ENCODE data around the gene SOHLH1. TPM values are rescaled to one million over a fixed set of nuclear protein-coding genes. Genes with fewer than 3 reads are reported as not detected.
A peak's percentile ranks its signal among the peaks of the same experiment; 100 is the strongest.

Gene SOHLH1
- polyA plus RNA-seq, 1 experiment: not detected

- no peak for DNase-seq (ENCODE audit: low read depth)
- no peak for TF ChIP-seq CTCF (IDR thresholded peaks at IDR 0.05; ENCODE audit: insufficient read depth, low read depth, low read length)
- no peak overlapping the region for H3K4me3 ChIP-seq (ENCODE audit: low read depth, low read length)
- ChIA-PET CTCF (no interaction called here), POLR2A (no interaction called here)
- no peaks in the 10 kb centered on the region for H3K36me3 ChIP-seq (ENCODE audit: control insufficient read depth, insufficient read depth, low read length)
- peaks cover 3% of the 10 kb centered on the region; the same call in 1 of the 2 replicates for H3K27me3 ChIP-seq (ENCODE audit: control insufficient read depth, insufficient read depth, low read length)
Observed at GRCh38 chr9:135706288-135706687, 7.0 kb upstream of the SOHLH1 start.

- H3K4me3 ChIP-seq (ENCODE audit: low read depth, low read length): no peak overlapping the region
- peaks cover 3% of the 10 kb centered on the region; the same call in 1 of the 2 replicates for H3K27me3 ChIP-seq (ENCODE audit: control insufficient read depth, insufficient read depth, low read length)
- DNase-seq (ENCODE audit: low read depth): no peak
- H3K36me3 ChIP-seq (ENCODE audit: control insufficient read depth, insufficient read depth, low read length): no peaks in the 10 kb centered on the region
- CTCF ChIA-PET: no interaction called here
- POLR2A ChIA-PET: no interaction called here
- no peak for TF ChIP-seq CTCF (IDR thresholded peaks at IDR 0.05; ENCODE audit: insufficient read depth, low read depth, low read length)
Observed at GRCh38 chr9:135705376-135705775, 6.1 kb upstream of the SOHLH1 start.

GRCh38 chr9:135704483-135704882 lies 5.2 kb upstream of the SOHLH1 start:
- POLR2A ChIA-PET: no interaction called here
- no peak for TF ChIP-seq CTCF (IDR thresholded peaks at IDR 0.05; ENCODE audit: insufficient read depth, low read depth, low read length)
- CTCF ChIA-PET: no interaction called here
- DNase-seq (ENCODE audit: low read depth): no peak
- no peaks in the 10 kb centered on the region for H3K36me3 ChIP-seq (ENCODE audit: control insufficient read depth, insufficient read depth, low read length)
- H3K27me3 ChIP-seq (ENCODE audit: control insufficient read depth, insufficient read depth, low read length): peaks cover 3% of the 10 kb centered on the region; the same call in 1 of the 2 replicates
- H3K4me3 ChIP-seq (ENCODE audit: low read depth, low read length): no peak overlapping the region

GRCh38 chr9:135703726-135704125 lies 4.4 kb upstream of the SOHLH1 start:
- no peak overlapping the region for H3K4me3 ChIP-seq (ENCODE audit: low read depth, low read length)
- peaks cover 3% of the 10 kb centered on the region; the same call in 1 of the 2 replicates for H3K27me3 ChIP-seq (ENCODE audit: control insufficient read depth, insufficient read depth, low read length)
- POLR2A ChIA-PET: no interaction called here
- CTCF ChIA-PET: no interaction called here
- H3K36me3 ChIP-seq (ENCODE audit: control insufficient read depth, insufficient read depth, low read length): no peaks in the 10 kb centered on the region
- no peak for DNase-seq (ENCODE audit: low read depth)
- TF ChIP-seq CTCF (IDR thresholded peaks at IDR 0.05; ENCODE audit: insufficient read depth, low read depth, low read length): no peak

GRCh38 chr9:135701959-135702721 lies 2.9 kb upstream of the SOHLH1 start, which contains the start of gene KCNT1:
Gene KCNT1 (plus strand): TSS chr9:135702185. CDS start chr9:135702259, 74 bp downstream.
- POLR2A ChIA-PET: no interaction called here
- TF ChIP-seq CTCF (IDR thresholded peaks at IDR 0.05; ENCODE audit: insufficient read depth, low read depth, low read length): peak; percentile 45
- peaks cover 3% of the 10 kb centered on the region; the same call in 1 of the 2 replicates for H3K27me3 ChIP-seq (ENCODE audit: control insufficient read depth, insufficient read depth, low read length)
- DNase-seq (ENCODE audit: low read depth): no peak
- no peaks in the 10 kb centered on the region for H3K36me3 ChIP-seq (ENCODE audit: control insufficient read depth, insufficient read depth, low read length)
- CTCF ChIA-PET: interaction anchor here (0.6 to 1.3 kb wide), 4 partner anchors 8 to 15 kb away, joined by 3 to 4 read pairs (median 3); no protein-coding TSS in a partner anchor
- H3K4me3 ChIP-seq (ENCODE audit: low read depth, low read length): no peak within 1 kb of the TSS; the same call in 1 of the 2 replicates

All from BJ (cell line).